Measurements from ENCODE around the gene TEX38.

DNA sequence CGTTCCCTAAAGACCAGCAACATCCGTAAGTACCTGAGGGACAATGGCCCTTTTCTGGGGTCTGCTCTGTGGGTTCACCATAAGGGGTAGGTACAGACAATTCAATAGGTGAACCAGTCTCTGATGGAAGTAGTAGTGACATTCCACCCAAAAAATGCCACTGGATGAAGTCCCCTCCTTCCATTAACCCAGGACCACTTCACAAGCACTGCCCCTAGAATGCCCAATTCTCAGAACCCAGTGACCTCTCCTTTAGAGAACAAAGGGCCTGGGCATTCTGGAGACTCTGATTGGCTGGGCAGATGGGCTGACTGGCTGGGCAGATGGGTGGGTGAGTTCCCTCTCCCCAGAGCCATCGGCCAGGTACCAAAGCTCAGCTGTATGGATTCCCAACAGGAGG is at the start of gene TEX38:
- TF ChIP-seq, protein P1, sequence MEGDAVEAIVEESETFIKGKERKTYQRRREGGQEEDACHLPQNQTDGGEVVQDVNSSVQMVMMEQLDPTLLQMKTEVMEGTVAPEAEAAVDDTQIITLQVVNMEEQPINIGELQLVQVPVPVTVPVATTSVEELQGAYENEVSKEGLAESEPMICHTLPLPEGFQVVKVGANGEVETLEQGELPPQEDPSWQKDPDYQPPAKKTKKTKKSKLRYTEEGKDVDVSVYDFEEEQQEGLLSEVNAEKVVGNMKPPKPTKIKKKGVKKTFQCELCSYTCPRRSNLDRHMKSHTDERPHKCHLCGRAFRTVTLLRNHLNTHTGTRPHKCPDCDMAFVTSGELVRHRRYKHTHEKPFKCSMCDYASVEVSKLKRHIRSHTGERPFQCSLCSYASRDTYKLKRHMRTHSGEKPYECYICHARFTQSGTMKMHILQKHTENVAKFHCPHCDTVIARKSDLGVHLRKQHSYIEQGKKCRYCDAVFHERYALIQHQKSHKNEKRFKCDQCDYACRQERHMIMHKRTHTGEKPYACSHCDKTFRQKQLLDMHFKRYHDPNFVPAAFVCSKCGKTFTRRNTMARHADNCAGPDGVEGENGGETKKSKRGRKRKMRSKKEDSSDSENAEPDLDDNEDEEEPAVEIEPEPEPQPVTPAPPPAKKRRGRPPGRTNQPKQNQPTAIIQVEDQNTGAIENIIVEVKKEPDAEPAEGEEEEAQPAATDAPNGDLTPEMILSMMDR (IDR thresholded peaks at IDR 0.05), result no peak
- no peak for TF ChIP-seq POLR2A (IDR thresholded peaks at IDR 0.05)

All from lower leg skin (tissue), 3 donors.